H4 (cell line): ENCODE results near the gene SRD5A3. TPM values are rescaled to one million over a fixed set of nuclear protein-coding genes. Genes with fewer than 3 reads are reported as not detected.
A peak's percentile ranks its signal among the peaks of the same experiment; 100 is the strongest.

Source experiments
- DNase-seq: peaks from one replicate; pipeline ENCODE4 v3.0.0-alpha.2; 2015; ENCODE audit warnings: low spot score
- total RNA-seq: library from RNA; depleted of rRNA; stranded (reverse); fragments of >200 nt; shearing (Covaris generic); gene quantifications from 2 replicates; pipeline ENCODE4 v1.2.3, GENCODE V29; 2014; rRNA removed

SRD5A3 gene
- total RNA-seq = 9.1 and 22.8 TPM in 2 replicates

GRCh38 chr4:55345980-55346850 is at the start of gene SRD5A3:
TSS of gene SRD5A3 (plus strand) at chr4:55346242. CDS start at chr4:55346337, 95 bp downstream.
- peak; percentile 63 for DNase-seq

- peak; percentile 44 for DNase-seq
Measured at GRCh38 chr4:55297346-55297745, 48.7 kb upstream of the SRD5A3 start.

GRCh38 chr4:55303760-55304165 is 42.3 kb upstream of the SRD5A3 start:
- DNase-seq = no peak

GRCh38 chr4:55304303-55304702 is 41.7 kb upstream of the SRD5A3 start:
- no peak for DNase-seq

GRCh38 chr4:55308071-55308470 is 38.0 kb upstream of the SRD5A3 start:
- DNase-seq = no peak

GRCh38 chr4:55311792-55312488 is 34.1 kb upstream of the SRD5A3 start:
- DNase-seq = no peak

GRCh38 chr4:55312489-55313101 is 33.4 kb upstream of the SRD5A3 start:
- peak; percentile 46 for DNase-seq

- no peak for DNase-seq
Measured at GRCh38 chr4:55314141-55314820, 31.8 kb upstream of the SRD5A3 start.

GRCh38 chr4:55318175-55319129 is 27.6 kb upstream of the SRD5A3 start:
- DNase-seq = no peak

GRCh38 chr4:55321707-55322264 is 24.3 kb upstream of the SRD5A3 start:
- DNase-seq = peak; percentile 71

GRCh38 chr4:55323375-55323774 is 22.7 kb upstream of the SRD5A3 start:
- DNase-seq = no peak

- no peak for DNase-seq
Measured at GRCh38 chr4:55326629-55327028, 19.4 kb upstream of the SRD5A3 start.

- no peak for DNase-seq
Measured at GRCh38 chr4:55329012-55329411, 17.0 kb upstream of the SRD5A3 start.

- DNase-seq = no peak
Measured at GRCh38 chr4:55330241-55330640, 15.8 kb upstream of the SRD5A3 start.

GRCh38 chr4:55336138-55337034 is 9.7 kb upstream of the SRD5A3 start:
- DNase-seq = peak; percentile 26

GRCh38 chr4:55337944-55338343 is 8.1 kb upstream of the SRD5A3 start:
- no peak for DNase-seq

GRCh38 chr4:55338486-55338885 is 7.6 kb upstream of the SRD5A3 start:
- no peak for DNase-seq

- DNase-seq = no peak
Measured at GRCh38 chr4:55340266-55340665, 5.8 kb upstream of the SRD5A3 start.

GRCh38 chr4:55343887-55344286 is 2.2 kb upstream of the SRD5A3 start:
- no peak for DNase-seq
